Mucosa of stomach (tissue), 1 donor: ENCODE measurements around the gene ESD.

ENCODE experiments used
- H3K27me3 ChIP-seq: one replicate; pipeline ENCODE4 v1.7.0; 2013; ENCODE audit warnings: mild to moderate bottlenecking, low read length; ENCODE audit not compliant: control insufficient read depth, insufficient read depth
- H3K36me3 ChIP-seq: one replicate; pipeline ENCODE4 v1.7.0; 2013; ENCODE audit warnings: low read length; ENCODE audit not compliant: control insufficient read depth, insufficient read depth
- H3K4me1 ChIP-seq: one replicate; pipeline ENCODE4 v1.7.0; 2013; ENCODE audit warnings: mild to moderate bottlenecking, low read length; ENCODE audit not compliant: control insufficient read depth, insufficient read depth
- H3K4me3 ChIP-seq: one replicate; pipeline ENCODE4 v1.7.0; 2013; ENCODE audit warnings: low read length
- H3K9ac ChIP-seq: one replicate; pipeline ENCODE4 v1.7.0; 2013; ENCODE audit warnings: mild to moderate bottlenecking, low read length, moderate library complexity
- H3K9me3 ChIP-seq: one replicate; pipeline ENCODE4 v1.7.0; 2013; ENCODE audit warnings: mild to moderate bottlenecking, low read length, moderate library complexity; ENCODE audit not compliant: control insufficient read depth
- donor health status: Pancreatic carcinoma.

ESD gene

GRCh38 chr13:46736541-46737310 lies 60.2 kb downstream of the ESD start:
- Histone ChIP-seq H3K9ac (no peak overlapping the region), H3K27me3 (no peaks in the 10 kb centered on the region), H3K4me3 (no peak overlapping the region), H3K9me3 (no peaks in the 10 kb centered on the region), H3K4me1 (no peaks in the 10 kb centered on the region), H3K36me3 (peaks cover 8% of the 10 kb centered on the region)

GRCh38 chr13:46735425-46735824 lies 61.5 kb downstream of the ESD start:
- Histone ChIP-seq H3K4me3 (no peak overlapping the region), H3K27me3 (no peaks in the 10 kb centered on the region), H3K4me1 (no peaks in the 10 kb centered on the region), H3K36me3 (peaks cover 8% of the 10 kb centered on the region), H3K9me3 (no peaks in the 10 kb centered on the region), H3K9ac (no peak overlapping the region)

DNA sequence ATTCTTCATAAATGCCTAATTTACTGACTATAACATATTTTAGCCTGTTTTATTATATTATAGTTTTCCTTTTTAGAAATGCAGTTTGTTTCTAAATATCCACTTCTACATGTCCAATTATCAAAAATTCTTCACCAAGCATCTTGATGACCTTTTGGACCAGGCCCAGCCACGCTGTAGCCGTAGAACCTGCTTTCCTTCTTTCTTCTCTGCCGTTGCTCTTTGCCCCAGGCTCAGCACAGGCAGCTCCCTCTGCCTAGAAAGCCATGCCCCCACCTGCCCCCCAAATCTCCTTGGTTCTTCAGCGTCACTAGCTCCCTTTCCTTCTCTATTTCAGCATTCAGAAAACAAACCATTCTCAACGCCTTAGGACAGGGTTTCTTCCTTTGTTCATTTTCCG lies 65.4 kb downstream of the ESD start:
- peaks cover 7% of the 10 kb centered on the region for H3K36me3 ChIP-seq

DNA sequence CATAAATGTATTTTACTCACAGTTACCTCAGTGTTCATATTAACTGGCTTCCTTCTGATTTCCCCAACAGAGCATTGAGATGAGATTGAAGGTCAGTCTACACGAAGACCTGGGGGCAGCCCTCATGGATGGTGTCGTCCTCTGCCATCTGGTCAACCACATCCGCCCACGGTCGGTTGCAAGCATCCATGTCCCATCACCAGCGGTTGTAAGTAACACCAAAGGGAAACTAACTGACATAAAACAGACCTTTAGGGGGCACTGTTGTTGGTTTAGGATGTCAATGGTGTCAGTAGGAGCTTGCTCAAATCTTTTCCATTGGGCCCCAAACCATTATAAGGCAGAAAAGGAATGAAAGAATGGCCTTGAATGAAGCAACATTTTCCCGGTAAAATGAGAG lies 68.2 kb downstream of the ESD start:
- no peaks in the 10 kb centered on the region for H3K4me1 ChIP-seq

More for the DNA sequence above, 65.4 kb downstream of the ESD start:
- Histone ChIP-seq H3K9me3 (no peaks in the 10 kb centered on the region), H3K4me1 (no peaks in the 10 kb centered on the region), H3K27me3 (no peaks in the 10 kb centered on the region), H3K4me3 (no peak overlapping the region), H3K9ac (no peak overlapping the region)

DNA sequence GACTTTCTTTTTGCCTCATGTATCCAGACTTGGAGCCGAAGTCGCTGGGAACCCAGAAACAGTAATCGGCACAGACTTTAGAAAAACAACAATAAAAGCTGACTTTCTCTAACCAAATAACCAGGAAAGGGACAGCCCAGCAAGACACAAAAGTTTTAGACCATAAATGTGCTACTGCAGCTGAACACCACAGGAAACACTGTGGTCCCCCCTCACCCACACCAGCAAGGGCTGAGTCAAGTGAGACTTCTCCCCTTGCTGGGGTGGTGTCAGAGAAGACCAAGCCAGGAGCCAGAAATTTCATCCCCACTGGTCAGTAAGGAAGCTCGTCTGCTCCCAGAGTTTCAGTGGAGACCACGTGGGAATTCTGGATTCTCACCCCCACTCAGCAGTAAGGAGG lies 70.6 kb downstream of the ESD start:
- Histone ChIP-seq H3K4me1 (no peaks in the 10 kb centered on the region), H3K9ac (no peak overlapping the region), H3K27me3 (no peaks in the 10 kb centered on the region), H3K9me3 (no peaks in the 10 kb centered on the region), H3K36me3 (peaks cover 4% of the 10 kb centered on the region), H3K4me3 (no peak overlapping the region)

More for the DNA sequence above, 68.2 kb downstream of the ESD start:
- Histone ChIP-seq H3K36me3 (peaks cover 7% of the 10 kb centered on the region), H3K9ac (no peak overlapping the region), H3K9me3 (no peaks in the 10 kb centered on the region), H3K4me3 (no peak overlapping the region), H3K27me3 (no peaks in the 10 kb centered on the region)
